Coronary artery (tissue), 2 donors: ENCODE measurements around the gene CCDC194.

Experiments
- DNase-seq: peaks from one replicate; pipeline ENCODE4 v3.0.0-alpha.2; 2017; ENCODE audit warnings: low spot score
- H3K27ac ChIP-seq, 2 donors: fragments of 200-600 bp; sonication (generic); one replicate each; pipeline ENCODE4 v1.5.1; 2016 to 2019
- H3K4me3 ChIP-seq: fragments of 200-600 bp; sonication (generic); 2 replicates; pipeline ENCODE4 v1.5.1; 2016; ENCODE audit warnings: mild to moderate bottlenecking, moderate library complexity
- CTCF ChIP-seq: fragments of 200-600 bp; sonication (generic); IDR thresholded peaks from one replicate; pipeline ENCODE4 v1.5.1; 2019; ENCODE audit warnings: antibody characterized with exemption

Gene CCDC194

GRCh38 chr19:17341845-17342244, 52.2 kb downstream of the CCDC194 start:
- H3K4me3 ChIP-seq, result no peak overlapping the region
- no peak overlapping the region for H3K27ac ChIP-seq
- no peak for DNase-seq
- no peak for TF ChIP-seq CTCF

DNA sequence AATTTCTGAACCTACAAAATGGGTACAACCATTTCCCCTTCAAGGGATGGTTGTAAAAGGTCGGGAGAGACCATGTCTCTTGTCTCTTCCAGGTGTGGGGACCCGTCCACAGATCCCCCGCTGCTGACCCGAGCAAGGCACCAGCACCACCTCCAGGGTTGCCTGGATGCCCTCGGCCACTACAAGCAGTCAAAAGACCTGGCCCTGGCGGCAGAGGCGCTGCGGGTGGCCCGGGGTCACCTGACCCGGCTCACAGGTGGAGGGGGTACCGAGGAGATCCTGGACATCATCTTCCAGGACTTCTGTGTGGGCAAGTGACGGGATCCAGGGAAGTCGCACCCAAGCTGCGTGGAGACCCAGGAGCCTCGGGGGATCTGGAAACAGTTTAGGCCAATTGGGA, 52.6 kb downstream of the CCDC194 start:
- no peak overlapping the region for H3K27ac ChIP-seq
- TF ChIP-seq CTCF, result no peak
- DNase-seq, result no peak
- no peak overlapping the region for H3K4me3 ChIP-seq

GRCh38 chr19:17340871-17341357, 53.1 kb downstream of the CCDC194 start:
- Histone ChIP-seq H3K4me3 (no peak overlapping the region), H3K27ac (no peak overlapping the region)
- no peak for DNase-seq
- TF ChIP-seq CTCF, result no peak
